ENCODE results near the gene DLST.
A peak's percentile ranks its signal among the peaks of the same experiment; 100 is the strongest.
"Not testable (repeated sequence)": the region's sequence is repeated elsewhere in the genome, so short reads cannot be mapped to it uniquely, and the experiment has no call there.

The DLST gene

GRCh38 chr14:74917646-74918081 lies 35.9 kb downstream of the DLST start:
- peak; percentile 25 for DNase-seq (ENCODE audit: low read depth)

GRCh38 chr14:74918380-74918779 lies 36.7 kb downstream of the DLST start:
- DNase-seq (ENCODE audit: low read depth) = no peak

DNA sequence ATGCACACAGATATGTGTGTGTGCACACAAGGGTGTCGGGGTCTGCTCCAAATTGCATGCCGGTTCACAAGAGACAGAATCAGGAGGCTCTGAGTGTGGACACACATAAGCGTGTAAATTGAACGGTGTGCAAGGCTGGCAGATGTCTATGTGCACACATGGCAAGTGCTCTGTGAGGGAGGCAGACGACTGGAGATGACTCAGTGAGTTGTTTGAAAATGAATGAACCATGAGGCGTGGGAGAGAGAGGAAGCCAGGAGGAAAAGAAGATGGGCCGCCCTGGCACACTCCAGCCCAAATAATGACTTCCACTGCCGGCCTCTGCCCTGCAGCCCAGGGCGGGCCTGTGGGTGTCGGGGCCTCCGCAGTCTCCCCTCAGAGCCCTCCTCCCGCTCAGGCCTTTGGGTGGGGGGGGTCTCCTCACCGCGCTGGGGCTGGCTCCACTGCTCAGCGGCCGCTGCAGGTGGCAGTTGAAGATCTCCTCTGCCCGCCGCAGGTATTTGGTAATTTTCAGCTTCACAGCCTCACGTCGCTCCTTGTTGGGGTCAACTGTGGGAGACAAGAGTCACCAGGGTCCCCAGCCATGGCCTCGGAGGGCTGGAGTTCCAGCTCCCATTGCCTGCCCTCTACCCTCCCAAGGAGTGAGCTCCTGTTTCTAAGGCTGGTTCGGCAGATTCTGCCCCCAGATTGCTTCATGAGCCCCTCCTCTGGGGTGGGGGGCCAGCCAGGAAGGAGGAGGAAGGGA lies 37.9 kb downstream of the DLST start:
- DNase-seq (ENCODE audit: low read depth) = no peak

- DNase-seq (ENCODE audit: low read depth) = no peak
These were observed 38.6 kb downstream of the DLST start for GRCh38 chr14:74920281-74920680.

DNA sequence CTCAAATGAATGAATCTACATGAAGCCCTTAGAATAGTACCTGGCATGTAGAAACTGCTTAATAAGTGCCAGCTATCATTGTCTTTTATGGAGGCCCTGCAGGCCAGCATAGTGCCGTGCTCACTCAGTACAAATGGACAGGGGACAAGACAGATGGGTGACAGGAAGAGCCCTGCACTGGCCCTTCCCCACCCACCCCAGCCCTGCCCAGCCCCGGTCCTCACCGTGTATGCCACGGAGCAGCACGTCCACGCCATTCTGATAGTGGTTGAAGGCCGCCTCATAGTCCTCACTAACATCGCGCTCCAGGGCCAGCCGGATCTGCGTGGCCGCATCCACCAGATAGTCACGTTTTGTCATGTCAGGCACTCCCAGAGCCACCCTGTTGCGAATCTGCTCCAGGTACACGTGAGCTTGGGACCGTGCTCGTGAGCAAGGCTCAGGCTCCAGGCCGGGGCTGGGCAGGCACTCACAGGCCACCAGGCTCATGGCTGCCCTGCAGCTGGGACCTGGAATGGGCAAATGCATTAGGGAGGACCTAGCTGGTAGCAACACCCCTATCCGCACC lies 39.4 kb downstream of the DLST start:
- DNase-seq (ENCODE audit: low read depth) = no peak

DNA sequence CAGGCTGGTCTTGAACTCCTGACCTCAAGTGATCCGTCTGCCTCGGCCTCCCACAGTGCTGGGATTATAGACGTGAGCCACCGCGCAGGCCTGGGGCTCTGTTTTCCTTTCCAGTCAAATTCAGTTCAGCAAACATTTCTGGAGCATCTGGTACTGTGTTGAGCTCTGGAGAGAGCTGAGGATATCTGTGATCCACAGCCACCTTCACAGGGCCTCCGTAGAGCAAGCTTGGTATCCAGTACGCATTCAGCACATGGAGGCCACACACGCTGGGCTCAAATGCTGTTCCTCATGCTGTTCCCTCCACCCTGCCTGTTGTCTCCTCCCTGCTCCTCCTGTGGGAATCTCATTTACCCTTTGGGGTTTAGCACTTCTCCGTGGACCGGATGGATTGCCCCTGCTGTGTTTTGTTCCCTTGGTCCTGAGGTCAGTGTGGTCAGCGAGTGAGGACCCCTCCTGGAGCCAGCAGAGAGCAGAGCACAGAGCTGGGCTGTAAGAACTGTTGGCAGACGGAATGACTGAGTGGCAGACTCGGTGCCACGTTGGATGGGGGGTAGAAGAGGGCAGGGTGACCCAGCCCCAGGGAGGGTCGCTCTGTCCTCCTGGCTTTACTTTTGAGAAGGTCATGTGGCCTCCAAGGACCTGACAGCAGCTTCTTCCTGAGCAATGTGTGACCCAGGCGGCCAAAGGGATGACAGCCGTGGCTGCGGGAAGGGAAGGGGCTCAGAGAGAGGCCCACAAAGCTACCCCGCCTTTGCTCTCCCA lies 40.5 kb downstream of the DLST start:
- no peak for DNase-seq (ENCODE audit: low read depth)

- DNase-seq (ENCODE audit: low read depth) = peak; percentile 56
These were observed 41.2 kb downstream of the DLST start, which contains the start of gene RPS6KL1 for GRCh38 chr14:74922752-74923401. TSS of gene RPS6KL1 (minus strand) at chr14:74923260. CDS start at chr14:74921541, 1,719 bp downstream.

GRCh38 chr14:74924061-74924460 lies 42.3 kb downstream of the DLST start:
- no peak for DNase-seq (ENCODE audit: low read depth)

- no peak for DNase-seq (ENCODE audit: low read depth)
These were observed 45.5 kb downstream of the DLST start for GRCh38 chr14:74927225-74927624.

- no peak for DNase-seq (ENCODE audit: low read depth)
These were observed 47.5 kb downstream of the DLST start for GRCh38 chr14:74929242-74929641.

DNA sequence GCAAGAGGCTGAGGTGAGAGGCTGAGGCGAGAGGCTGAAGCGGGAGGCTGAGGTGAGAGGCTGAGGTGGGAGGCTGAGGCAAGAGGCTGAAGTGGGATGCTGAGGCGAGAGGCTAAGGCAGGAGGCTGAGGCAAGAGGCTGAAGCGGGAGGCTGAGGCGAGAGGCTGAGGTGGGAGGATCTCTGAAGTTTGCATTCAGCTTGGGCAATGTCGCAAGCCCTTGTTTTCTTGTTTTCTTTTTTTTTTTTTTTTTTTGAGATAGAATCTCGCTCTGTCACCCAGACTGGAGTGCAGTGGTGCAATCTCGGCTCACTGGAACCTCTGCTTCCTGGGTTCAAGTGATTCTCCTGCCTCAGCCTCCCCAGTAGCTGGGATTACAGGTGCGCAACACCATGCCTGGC lies 50.0 kb downstream of the DLST start:
- not testable (repeated sequence) for DNase-seq (ENCODE audit: low read depth)

DNA sequence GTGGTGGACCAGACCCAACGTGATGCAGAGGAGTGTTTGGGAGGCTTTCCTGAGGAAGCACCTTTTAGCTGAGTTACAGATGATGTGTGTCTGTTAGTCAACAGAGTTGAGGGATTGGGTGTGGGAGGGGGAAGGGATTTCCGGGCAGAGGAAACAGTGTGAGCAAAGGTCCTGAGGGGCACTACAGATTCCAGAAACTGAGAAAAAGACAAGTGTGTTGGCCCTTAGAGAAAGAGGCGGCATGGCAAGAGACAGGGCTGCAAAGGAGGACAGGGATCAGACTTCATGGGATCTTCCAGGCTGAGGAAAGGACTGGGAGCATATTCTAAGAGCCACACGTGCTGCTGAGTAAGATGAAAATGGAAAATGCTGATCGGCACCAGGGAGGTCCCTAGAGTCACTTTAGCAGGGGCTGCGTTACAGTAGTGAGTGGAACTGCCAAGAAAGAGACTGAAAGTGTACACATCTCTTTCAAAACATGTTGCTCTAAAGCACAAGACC lies 50.7 kb downstream of the DLST start:
- peak; percentile 32 for DNase-seq (ENCODE audit: low read depth)

DNA sequence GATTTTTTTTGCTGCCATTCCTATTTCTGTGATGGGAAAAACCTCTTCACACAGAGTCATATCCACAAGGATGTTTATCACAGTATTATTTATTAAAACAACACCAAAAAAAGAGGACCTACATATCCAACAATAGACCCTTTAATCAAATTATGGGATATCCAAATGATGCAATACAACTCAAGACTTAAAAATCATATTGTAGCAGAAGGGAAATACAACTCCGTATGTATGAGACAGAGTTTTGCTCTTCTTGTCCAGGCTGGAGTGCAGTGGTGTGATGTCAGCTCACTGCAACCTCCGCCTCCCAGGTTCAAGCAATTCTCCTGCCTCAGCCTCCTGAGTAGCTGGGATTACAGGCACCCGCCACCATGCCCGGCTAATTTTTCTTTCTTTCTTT lies 51.2 kb downstream of the DLST start:
- DNase-seq (ENCODE audit: low read depth) = not testable (repeated sequence)

GRCh38 chr14:74934041-74934440 lies 52.3 kb downstream of the DLST start:
- no peak for DNase-seq (ENCODE audit: low read depth)

- DNase-seq (ENCODE audit: low read depth) = no peak
These were observed 53.0 kb downstream of the DLST start for GRCh38 chr14:74934476-74935359.

- no peak for DNase-seq (ENCODE audit: low read depth)
These were observed 53.6 kb downstream of the DLST start for GRCh38 chr14:74935360-74935680.

GRCh38 chr14:74936151-74936550 lies 54.4 kb downstream of the DLST start:
- no peak for DNase-seq (ENCODE audit: low read depth)

GRCh38 chr14:74936731-74937130 lies 55.0 kb downstream of the DLST start:
- DNase-seq (ENCODE audit: low read depth) = no peak

GRCh38 chr14:74937171-74937570 lies 55.5 kb downstream of the DLST start:
- DNase-seq (ENCODE audit: low read depth) = no peak

DNA sequence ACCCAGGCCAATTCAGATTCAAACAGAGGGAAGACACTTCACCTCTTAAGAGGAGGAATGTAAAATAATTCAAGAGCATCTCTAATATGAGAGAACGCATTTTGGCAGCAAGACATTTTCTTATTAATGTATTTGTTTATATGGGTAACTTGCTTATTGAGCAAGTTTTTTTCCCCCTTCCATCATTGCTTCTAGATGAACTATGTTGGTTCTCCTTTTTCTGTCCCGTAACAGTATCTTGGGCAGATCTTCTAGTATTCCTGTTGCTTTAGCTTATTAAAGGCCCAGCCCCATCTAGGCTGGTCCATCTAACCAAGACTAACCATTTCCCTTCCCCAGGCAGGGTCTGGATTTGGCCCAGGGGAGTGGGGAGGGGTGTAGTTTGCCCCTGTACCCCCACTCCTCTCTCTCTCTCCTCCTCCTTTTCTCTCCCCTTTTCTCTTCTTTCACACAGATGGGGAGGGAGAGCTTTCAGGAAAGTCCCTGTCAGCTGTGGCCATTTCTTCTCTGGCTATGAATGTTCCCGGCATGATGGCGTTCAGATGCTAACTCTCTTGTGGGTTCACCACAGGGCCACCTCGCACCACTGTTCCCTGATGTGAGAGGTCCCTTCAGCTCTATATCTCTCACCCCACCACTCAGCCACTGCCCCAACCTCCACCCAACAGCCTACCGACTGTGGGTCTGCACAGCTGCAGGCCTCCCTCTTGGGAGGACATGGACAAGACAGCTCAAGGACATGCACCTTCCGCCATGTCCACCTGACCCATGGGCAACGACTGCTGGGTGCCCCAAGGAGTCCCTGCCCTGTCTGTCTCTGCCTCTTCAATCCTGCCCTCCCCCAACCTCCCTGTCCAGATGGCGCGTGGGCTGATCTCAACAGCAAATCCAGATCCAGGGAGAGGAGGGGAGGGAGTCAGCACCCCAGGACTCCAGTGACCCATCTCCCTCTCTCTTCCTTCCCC lies 57.1 kb downstream of the DLST start:
- DNase-seq (ENCODE audit: low read depth) = no peak
